DLD1 (cell line): ENCODE results near the gene FLNB.

Experiments used
- in situ Hi-C: cut with HindIII; loops from 2 replicates; pipeline ENCODE4 v1.10.0; 2017; ENCODE audit warnings: low sequenced_read_pairs

FLNB gene

DNA sequence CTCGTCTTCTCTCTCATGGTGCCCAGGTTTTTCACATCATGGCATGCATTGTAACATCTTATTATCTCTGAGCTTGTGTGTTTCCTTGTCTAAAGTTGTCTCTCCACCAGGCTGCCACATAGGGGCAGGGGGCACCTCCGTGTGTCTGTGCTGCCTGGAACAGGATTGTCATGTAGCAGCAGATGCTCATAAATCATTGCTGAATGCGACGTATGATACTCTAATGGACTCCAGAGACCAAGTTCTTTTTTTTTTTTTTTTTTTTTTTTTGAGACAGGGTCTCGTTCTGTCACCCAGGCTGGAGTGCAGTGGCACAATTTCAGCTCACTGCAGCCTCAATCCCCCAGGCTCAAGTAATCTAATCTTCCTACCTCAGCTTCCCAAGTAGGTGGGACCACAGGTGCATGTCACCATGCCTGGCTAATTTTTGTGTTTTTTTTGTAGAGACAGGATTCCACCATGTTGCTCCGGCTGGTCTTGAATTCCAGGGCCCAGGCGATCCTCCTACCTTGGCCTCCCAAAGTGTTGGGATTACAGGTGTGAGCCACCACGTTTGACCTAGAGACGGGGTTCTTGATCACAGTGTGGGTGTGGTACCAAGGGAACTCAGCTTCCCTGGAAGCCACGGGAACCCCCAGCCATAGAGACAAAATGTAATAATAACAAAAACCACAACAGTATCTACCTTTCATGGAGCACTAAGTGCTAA is 207.2 kb downstream of the FLNB start:
- in situ Hi-C loops: loop anchor here (5.0 kb wide), 1 partner anchor 87 kb away; no protein-coding TSS in a partner anchor

DNA sequence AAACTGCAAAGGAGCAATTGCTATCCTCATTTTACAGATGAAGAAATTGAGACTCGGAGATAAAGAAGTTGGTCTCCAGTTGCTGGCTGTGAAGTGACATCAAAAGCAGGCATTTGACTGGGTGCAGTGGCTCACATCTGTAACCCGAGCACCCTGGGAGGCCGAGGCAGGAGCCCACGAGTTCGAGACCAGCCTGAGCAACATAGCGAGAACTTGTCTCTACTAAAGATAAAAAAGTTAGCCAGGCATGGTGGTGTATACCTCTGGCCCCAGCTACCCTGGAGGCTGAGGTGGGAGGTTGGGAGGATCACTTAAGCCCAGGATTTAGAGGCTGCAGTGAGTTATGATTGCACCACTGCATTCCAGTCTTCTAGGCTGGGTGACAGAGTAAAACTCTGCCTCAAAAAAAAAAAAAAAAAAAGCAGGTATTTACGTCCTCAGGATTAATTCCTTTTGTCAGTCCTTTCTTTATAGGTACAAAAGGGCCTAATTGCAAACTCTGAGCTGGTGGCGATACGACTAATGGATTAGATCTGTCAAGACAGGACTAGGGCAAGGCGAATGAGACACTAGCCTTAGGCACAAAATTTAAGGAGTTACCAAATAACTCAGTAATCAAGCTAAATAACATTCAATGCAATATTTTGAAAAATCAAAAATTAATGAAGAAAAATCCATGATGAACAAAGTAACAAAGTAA is 208.4 kb downstream of the FLNB start:
- in situ Hi-C loops: loop anchor here (5.0 kb wide), 1 partner anchor 86 kb away; no protein-coding TSS in a partner anchor

DNA sequence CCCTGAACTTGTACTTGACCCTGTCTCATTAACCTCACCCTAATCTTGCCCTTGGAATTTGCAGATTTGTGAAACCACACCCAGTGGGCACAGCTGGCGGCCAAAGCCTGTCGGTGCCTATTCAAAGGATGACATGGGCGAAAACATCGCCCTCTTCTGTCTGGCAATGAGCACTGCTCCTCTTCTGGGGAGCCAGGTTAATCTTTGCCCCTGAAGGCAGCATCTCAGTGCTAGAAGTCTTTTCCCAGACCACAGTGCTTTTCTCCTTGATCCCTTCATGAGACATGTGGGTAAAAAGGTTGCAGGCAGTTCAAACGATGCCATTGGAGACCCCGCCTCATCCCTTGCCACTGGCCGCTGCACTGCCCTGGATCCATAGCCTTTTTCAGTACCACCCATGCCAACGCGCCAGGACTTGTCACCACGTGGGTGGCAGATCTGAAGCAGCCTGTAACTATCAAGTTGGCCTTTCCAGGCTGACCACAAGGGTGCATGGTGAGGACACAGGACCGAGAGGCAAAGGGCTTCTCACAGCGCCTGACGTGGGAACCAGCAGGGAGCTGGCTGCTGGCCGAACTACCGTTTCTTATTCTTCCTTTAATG is 209.1 kb downstream of the FLNB start:
- in situ Hi-C loops: loop anchor here (5.0 kb wide), 1 partner anchor 85 kb away; no protein-coding TSS in a partner anchor

DNA sequence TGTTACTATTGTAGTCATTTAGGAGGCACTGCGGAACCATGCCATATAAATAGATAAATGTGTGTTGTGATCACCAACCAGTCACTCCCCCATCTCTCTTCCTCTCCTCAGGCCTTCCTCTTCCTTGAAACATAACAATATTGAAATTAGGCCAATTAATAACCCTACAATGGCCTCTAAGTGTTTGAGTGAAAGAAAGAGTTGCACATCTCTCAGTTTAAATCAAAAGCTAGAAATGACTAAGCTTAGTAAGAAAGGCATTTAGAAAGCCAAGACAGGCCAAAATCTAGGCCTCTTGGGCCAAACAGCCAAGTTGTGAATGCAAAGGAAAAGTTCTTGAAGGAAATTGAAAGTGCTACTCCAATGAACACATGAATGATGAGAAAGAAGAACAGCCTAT is 210.7 kb downstream of the FLNB start:
- in situ Hi-C loops: loop anchor here (5.0 kb wide), 1 partner anchor 83 kb away; no protein-coding TSS in a partner anchor
